MM.1S (cell line): ENCODE data around the gene KIF16B.

ENCODE experiments used
- EZH2 ChIP-seq: fragments of 300-600 bp; sonication (generic); optimal IDR thresholded peaks from 2 replicates; pipeline ENCODE3; 2017; ENCODE audit warnings: low read depth, mild to moderate bottlenecking, antibody characterized with exemption, low read length, mixed read lengths
- EZH2phosphoT487 ChIP-seq: fragments of 300-600 bp; sonication (generic); IDR thresholded peaks from 2 replicates; pipeline ENCODE4 v1.6.1; 2018; ENCODE audit warnings: antibody characterized with exemption, low read length
- TF ChIP-seq, protein P1 (sequence below): fragments of 300-600 bp; sonication (generic); IDR thresholded peaks from 2 replicates; pipeline ENCODE4 v1.5.1; 2016; ENCODE audit warnings: antibody characterized with exemption, low read length, mixed read lengths

DNA sequence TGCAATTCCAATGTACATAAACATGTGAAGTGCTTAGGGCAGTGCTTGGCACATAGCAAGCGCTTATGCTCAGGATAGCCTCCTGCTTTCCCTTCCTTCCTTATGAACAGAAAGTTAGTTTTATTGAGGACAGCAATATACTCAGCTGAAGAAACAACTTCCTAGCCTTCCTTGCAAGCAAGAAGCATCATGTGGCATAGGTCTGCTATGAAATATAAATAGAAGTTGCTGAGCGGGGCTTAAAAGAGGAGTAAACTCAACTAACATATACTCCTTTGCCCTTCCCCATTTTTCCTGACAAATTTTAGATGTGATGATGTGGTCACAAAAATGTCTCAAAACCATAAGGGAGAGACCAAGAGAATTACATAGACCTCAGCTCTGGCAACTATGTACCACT, 98.9 kb downstream of the KIF16B start:
- TF ChIP-seq, protein P1, sequence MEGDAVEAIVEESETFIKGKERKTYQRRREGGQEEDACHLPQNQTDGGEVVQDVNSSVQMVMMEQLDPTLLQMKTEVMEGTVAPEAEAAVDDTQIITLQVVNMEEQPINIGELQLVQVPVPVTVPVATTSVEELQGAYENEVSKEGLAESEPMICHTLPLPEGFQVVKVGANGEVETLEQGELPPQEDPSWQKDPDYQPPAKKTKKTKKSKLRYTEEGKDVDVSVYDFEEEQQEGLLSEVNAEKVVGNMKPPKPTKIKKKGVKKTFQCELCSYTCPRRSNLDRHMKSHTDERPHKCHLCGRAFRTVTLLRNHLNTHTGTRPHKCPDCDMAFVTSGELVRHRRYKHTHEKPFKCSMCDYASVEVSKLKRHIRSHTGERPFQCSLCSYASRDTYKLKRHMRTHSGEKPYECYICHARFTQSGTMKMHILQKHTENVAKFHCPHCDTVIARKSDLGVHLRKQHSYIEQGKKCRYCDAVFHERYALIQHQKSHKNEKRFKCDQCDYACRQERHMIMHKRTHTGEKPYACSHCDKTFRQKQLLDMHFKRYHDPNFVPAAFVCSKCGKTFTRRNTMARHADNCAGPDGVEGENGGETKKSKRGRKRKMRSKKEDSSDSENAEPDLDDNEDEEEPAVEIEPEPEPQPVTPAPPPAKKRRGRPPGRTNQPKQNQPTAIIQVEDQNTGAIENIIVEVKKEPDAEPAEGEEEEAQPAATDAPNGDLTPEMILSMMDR, result no peak
- no peak for TF ChIP-seq EZH2
- no peak for TF ChIP-seq EZH2phosphoT487
